Measurements from ENCODE around the gene COL9A1. TPM values are rescaled to one million over a fixed set of nuclear protein-coding genes. Genes with fewer than 3 reads are reported as not detected.

COL9A1 gene
- polyA plus RNA-seq, 2 of the 4 experiments (the other 2 are of a cell fraction), result 0.03 TPM; not detected in 1

GRCh38 chr6:70188202-70188601 is 114.7 kb downstream of the COL9A1 start:
- H3K9me3 ChIP-seq, result no peaks in the 10 kb centered on the region
- no peak for DNase-seq (ENCODE audit: low read depth in 1 of 2, low spot score in 1 of 2)
- no peak overlapping the region for H3K4me3 ChIP-seq
- no peak for FAIRE-seq
- no peaks in the 10 kb centered on the region for H3K4me1 ChIP-seq
- no peak for ATAC-seq
- 38% methylated on average over 6 of the region's 6 CpGs for WGBS (ENCODE audit: missing lambda C conversion rate)
- no peak overlapping the region for H3K4me2 ChIP-seq
- TF ChIP-seq MAZ (IDR thresholded peaks at IDR 0.05; ENCODE audit: borderline replicate concordance, low read depth, low read length) (no peak), POLR2AphosphoS2 (conservative IDR thresholded peaks at IDR 0.05; ENCODE audit: low read length) (no peak), CHD2 (IDR thresholded peaks at IDR 0.05; ENCODE audit: low read length, partially characterized antibody) (no peak), PBX3 (IDR thresholded peaks at IDR 0.05) (no peak), FOXS1 (CRISPR knock-in tag; IDR thresholded peaks at IDR 0.05) (no peak), HOXB5 (CRISPR knock-in tag; IDR thresholded peaks at IDR 0.05) (no peak), EP300 (IDR thresholded peaks at IDR 0.05) (no peak), RFX5 (IDR thresholded peaks at IDR 0.05) (no peak), REST (IDR thresholded peaks at IDR 0.05) (no peak), SREBF2 (IDR thresholded peaks at IDR 0.05) (no peak), BCL3 (IDR thresholded peaks at IDR 0.05) (no peak)
- TF ChIP-seq, protein P1, sequence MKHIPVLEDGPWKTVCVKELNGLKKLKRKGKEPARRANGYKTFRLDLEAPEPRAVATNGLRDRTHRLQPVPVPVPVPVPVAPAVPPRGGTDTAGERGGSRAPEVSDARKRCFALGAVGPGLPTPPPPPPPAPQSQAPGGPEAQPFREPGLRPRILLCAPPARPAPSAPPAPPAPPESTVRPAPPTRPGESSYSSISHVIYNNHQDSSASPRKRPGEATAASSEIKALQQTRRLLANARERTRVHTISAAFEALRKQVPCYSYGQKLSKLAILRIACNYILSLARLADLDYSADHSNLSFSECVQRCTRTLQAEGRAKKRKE (CRISPR knock-in tag; IDR thresholded peaks at IDR 0.05; ENCODE audit: low read depth), result no peak
- POLR2A ChIA-PET, result no interaction called here
- CTCF ChIA-PET, result no interaction called here
- H3K27ac ChIP-seq, result no peak overlapping the region

- Histone ChIP-seq H3K27ac (no peak overlapping the region), H3K9me3 (no peaks in the 10 kb centered on the region), H3K4me1 (no peaks in the 10 kb centered on the region), H3K4me2 (no peak overlapping the region), H3K4me3 (no peak overlapping the region)
- ATAC-seq, result no peak
- WGBS (ENCODE audit: missing lambda C conversion rate), result 46% methylated on average over 1 of the region's 1 CpG
- TF ChIP-seq RCOR1 (IDR thresholded peaks at IDR 0.05; ENCODE audit: low read depth, low read length), result no peak
- TF ChIP-seq JUN (IDR thresholded peaks at IDR 0.05), result no peak
- TF ChIP-seq HOXB13 (CRISPR knock-in tag; IDR thresholded peaks at IDR 0.05; ENCODE audit: low read depth), result no peak
- no peak for TF ChIP-seq KDM5A (IDR thresholded peaks at IDR 0.05)
- no peak for TF ChIP-seq POLR2AphosphoS2 (conservative IDR thresholded peaks at IDR 0.05; ENCODE audit: low read length)
- TF ChIP-seq EHMT2 (IDR thresholded peaks at IDR 0.05; ENCODE audit: low read depth), result no peak
- TF ChIP-seq BCL3 (IDR thresholded peaks at IDR 0.05), result no peak
- TF ChIP-seq RNF2 (IDR thresholded peaks at IDR 0.05; ENCODE audit: borderline replicate concordance, low read depth), result no peak
- no peak for TF ChIP-seq NR3C1 (IDR thresholded peaks at IDR 0.05)
- TF ChIP-seq KDM1A (IDR thresholded peaks at IDR 0.05; ENCODE audit: low read depth), result no peak
- TF ChIP-seq RARB (CRISPR knock-in tag; IDR thresholded peaks at IDR 0.05), result no peak
- TF ChIP-seq CHD2 (IDR thresholded peaks at IDR 0.05; ENCODE audit: low read length, partially characterized antibody), result no peak
- no peak for TF ChIP-seq HMGXB4 (CRISPR knock-in tag; IDR thresholded peaks at IDR 0.05; ENCODE audit: borderline replicate concordance)
- no peak for TF ChIP-seq FOSL2 (IDR thresholded peaks at IDR 0.05)
- no peak for TF ChIP-seq FOSL2 (CRISPR knock-in tag; IDR thresholded peaks at IDR 0.05)
- no peak for FAIRE-seq
- CTCF ChIA-PET, result no interaction called here
- POLR2A ChIA-PET, result no interaction called here
- no peak for DNase-seq (ENCODE audit: low read depth in 1 of 2, low spot score in 1 of 2)
Measured at GRCh38 chr6:70186461-70186860, 116.4 kb downstream of the COL9A1 start.
